NB4 (cell line): Measurements from ENCODE around the gene CD2AP.

Source experiments
- CTCF ChIP-seq: IDR thresholded peaks from one replicate; pipeline ENCODE4 v1.5.1; 2012; ENCODE audit warnings: low read depth, low read length
- MYC ChIP-seq: IDR thresholded peaks from 2 replicates; pipeline ENCODE4 v1.6.1; 2011; ENCODE audit warnings: low read depth, low read length
- POLR2A ChIP-seq: IDR thresholded peaks from 2 replicates; pipeline ENCODE4 v1.6.1; 2011; ENCODE audit warnings: mild to moderate bottlenecking; ENCODE audit not compliant: insufficient read length; ENCODE audit errors: extremely low read depth
- TF ChIP-seq, protein P1 (sequence below): IDR thresholded peaks from 2 replicates; pipeline ENCODE4 v1.6.1; 2011; ENCODE audit warnings: low read depth, low read length

DNA sequence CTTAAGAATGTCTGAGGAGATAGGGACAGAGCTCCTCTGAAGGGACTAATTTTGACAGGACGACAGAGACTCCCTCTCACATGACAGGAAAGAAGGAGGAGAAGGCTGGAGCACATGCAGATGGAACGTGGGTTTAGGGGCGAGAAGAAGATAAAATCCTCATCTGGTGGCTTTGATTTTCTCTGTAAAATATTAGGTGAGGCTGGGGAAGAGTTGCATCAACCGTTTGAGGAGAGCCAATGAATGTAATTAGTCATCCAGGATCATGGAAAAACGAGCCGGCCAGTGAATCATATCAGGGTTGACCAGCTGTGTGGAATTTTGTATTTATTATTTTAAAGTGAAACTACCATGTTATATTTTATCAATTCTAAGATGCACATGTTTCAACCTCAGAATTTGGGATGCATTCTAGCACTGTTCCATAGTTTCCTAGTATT is 173.9 kb downstream of the CD2AP start:
- TF ChIP-seq CTCF (no peak), POLR2A (no peak), MYC (no peak)
- TF ChIP-seq, protein P1, sequence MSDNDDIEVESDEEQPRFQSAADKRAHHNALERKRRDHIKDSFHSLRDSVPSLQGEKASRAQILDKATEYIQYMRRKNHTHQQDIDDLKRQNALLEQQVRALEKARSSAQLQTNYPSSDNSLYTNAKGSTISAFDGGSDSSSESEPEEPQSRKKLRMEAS = no peak
